Cardiac fibroblast (primary cell): ENCODE results near the gene CST9.
A peak's percentile ranks its signal among the peaks of the same experiment; 100 is the strongest.
"Not testable (repeated sequence)": the region's sequence is repeated elsewhere in the genome, so short reads cannot be mapped to it uniquely, and the experiment has no call there.

ENCODE experiments used
- DNase-seq, 2 donors: peaks; one replicate each; pipeline versions ENCODE4 v3.0.0 to v3.0.0-alpha.2; 2010; ENCODE audit warnings: low read depth in 2 of 2
- H3K4me3 ChIP-seq, 2 donors: replicated peaks in 1 of 2; 1 replicate in 1 of 2; 2 replicates in 1 of 2; pipeline ENCODE4 v1.5.1; 2011; ENCODE audit warnings: low read depth in 2 of 2, low read length in 2 of 2, mild to moderate bottlenecking in 2 of 2, moderate library complexity in 1 of 2
- CTCF ChIP-seq: IDR thresholded peaks from one replicate; pipeline ENCODE4 v1.5.1; 2011; ENCODE audit warnings: low read depth, mild to moderate bottlenecking, low read length, inconsistent platforms

The CST9 gene

GRCh38 chr20:23624324-23624691 is 18.6 kb upstream of the CST9 start:
- no peak for TF ChIP-seq CTCF
- DNase-seq, result peak; percentile 42 to 82
- no peak overlapping the region for H3K4me3 ChIP-seq

DNA sequence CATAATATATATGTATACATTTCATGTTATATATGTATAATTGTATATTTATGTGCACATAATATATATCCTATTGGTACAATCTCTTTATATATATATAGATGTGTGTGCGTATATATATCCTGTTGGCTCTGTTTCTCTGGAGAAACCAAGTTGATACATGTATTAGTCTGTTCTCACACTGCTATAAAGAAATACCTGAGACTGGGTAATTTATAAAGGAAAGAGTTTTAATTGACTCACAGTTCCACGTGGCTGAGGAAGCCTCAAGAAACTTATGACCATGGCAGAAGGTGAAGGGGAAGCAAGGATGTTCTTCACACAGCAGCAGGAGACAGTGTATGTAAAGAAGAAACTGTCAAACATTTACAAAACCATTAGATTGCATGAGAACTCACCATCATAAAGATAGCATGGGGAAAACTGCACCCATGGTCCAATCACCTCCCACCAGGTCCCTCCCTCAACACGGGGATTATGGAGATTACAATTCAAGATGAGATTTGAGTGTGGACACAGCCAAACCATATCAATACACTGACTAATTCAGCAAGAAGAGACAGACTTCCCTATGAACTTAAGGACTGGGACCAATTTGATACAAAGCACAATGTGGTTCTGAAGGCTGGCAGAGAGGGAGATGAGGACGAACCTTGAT is 18.1 kb upstream of the CST9 start:
- TF ChIP-seq CTCF, result no peak

GRCh38 chr20:23622839-23623343 is 17.2 kb upstream of the CST9 start:
- peak overlapping the region; percentile 22 to 45 for H3K4me3 ChIP-seq
- TF ChIP-seq CTCF, result no peak
- peak; percentile 96 for DNase-seq

More for the DNA sequence above, 18.1 kb upstream of the CST9 start:
- no peak for DNase-seq
- H3K4me3 ChIP-seq, result no peak overlapping the region

GRCh38 chr20:23622401-23622800 is 16.7 kb upstream of the CST9 start:
- peak overlapping the region; percentile 22 to 45 for H3K4me3 ChIP-seq
- not testable (repeated sequence) for DNase-seq

- not testable (repeated sequence) for H3K4me3 ChIP-seq, DNase-seq
These were observed 15.1 kb upstream of the CST9 start for GRCh38 chr20:23620670-23621386.

DNA sequence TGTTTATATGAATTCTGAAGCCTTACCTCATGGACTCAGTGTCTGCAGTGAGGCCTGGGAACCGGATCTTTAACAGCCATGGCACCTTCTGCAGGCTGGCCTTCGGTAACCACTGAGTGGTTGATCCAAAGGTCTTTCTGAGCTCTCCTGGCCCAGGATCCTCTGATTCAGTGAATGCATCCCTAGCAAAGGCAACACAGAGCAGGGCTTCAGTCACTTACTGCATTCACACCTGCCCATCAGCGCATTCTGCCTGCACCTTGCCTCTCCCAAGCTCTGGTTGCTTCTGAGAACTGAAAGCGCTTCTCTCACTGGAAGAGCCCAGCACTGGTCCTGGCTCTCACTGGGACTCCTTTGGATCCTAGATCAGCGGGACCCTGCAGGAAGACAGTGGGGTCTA is 8.4 kb upstream of the CST9 start:
- no peak for TF ChIP-seq CTCF
- H3K4me3 ChIP-seq, result no peak overlapping the region
- DNase-seq, result no peak

GRCh38 chr20:23613676-23614075 is 8.0 kb upstream of the CST9 start:
- DNase-seq, result peak; percentile 54 to 63
- no peak overlapping the region for H3K4me3 ChIP-seq
- TF ChIP-seq CTCF, result no peak

- no peak for TF ChIP-seq CTCF
- no peak for DNase-seq
- no peak overlapping the region for H3K4me3 ChIP-seq
These were observed 6.7 kb upstream of the CST9 start for GRCh38 chr20:23612396-23612795.
